ENCODE measurements around the gene XPNPEP3.

DNA sequence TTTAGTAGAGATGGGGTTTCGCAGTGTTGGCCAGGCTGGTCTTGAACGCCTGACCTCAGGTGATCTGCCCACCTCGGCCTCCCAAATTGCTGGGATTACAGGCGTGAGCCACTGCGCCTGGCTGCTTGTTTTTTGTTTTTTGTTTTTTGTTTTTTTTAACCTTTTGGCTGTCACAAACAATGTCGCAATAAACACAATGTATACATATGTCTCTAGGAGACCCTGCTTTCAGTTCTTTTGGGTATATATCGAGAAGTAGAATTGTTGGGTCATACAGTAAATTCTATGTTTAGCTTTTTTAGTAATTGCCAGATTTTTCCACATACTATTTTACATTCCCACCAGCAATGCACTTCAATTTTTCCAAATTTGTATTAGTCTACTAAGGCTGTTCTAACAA lies 122.2 kb downstream of the XPNPEP3 start:
- TF ChIP-seq POLR2A (IDR thresholded peaks at IDR 0.05; ENCODE audit: low read depth, low read length) (no peak), TAF1 (IDR thresholded peaks at IDR 0.05; ENCODE audit: borderline replicate concordance, low read depth, low read length) (no peak), POLR2AphosphoS5 (IDR thresholded peaks at IDR 0.05; ENCODE audit: low read depth, low read length) (no peak)
